ENCODE data around the gene LUZP2. TPM values are rescaled to one million over a fixed set of nuclear protein-coding genes. Genes with fewer than 3 reads are reported as not detected.

The LUZP2 gene
- total RNA-seq, 1 donor from 2014 or later, result 0.96 TPM

- no peak for DNase-seq
- no peaks in the 10 kb centered on the region for H3K36me3 Mint-ChIP-seq (ENCODE audit: unreplicated experiment)
- no peaks in the 10 kb centered on the region for H3K9me3 Mint-ChIP-seq (ENCODE audit: unreplicated experiment)
- H3K27ac Mint-ChIP-seq (ENCODE audit: unreplicated experiment), result no peak overlapping the region
- no peaks in the 10 kb centered on the region for H3K4me1 Mint-ChIP-seq (ENCODE audit: low read depth, unreplicated experiment)
- H3K27me3 Mint-ChIP-seq (ENCODE audit: unreplicated experiment), result no peaks in the 10 kb centered on the region
- no peak overlapping the region for H3K4me3 Mint-ChIP-seq (ENCODE audit: unreplicated experiment)
- no peak for TF ChIP-seq CTCF (IDR thresholded peaks at IDR 0.05; ENCODE audit: partially characterized antibody, unreplicated experiment)
Observed at GRCh38 chr11:24759742-24760141, 262.9 kb downstream of the LUZP2 start.

GRCh38 chr11:24760681-24761080 lies 263.8 kb downstream of the LUZP2 start:
- Mint-ChIP-seq H3K4me1 (ENCODE audit: low read depth, unreplicated experiment) (no peaks in the 10 kb centered on the region), H3K27me3 (ENCODE audit: unreplicated experiment) (no peaks in the 10 kb centered on the region), H3K4me3 (ENCODE audit: unreplicated experiment) (no peak overlapping the region), H3K27ac (ENCODE audit: unreplicated experiment) (no peak overlapping the region), H3K36me3 (ENCODE audit: unreplicated experiment) (no peaks in the 10 kb centered on the region), H3K9me3 (ENCODE audit: unreplicated experiment) (no peaks in the 10 kb centered on the region)
- TF ChIP-seq CTCF (IDR thresholded peaks at IDR 0.05; ENCODE audit: partially characterized antibody, unreplicated experiment), result no peak
- no peak for DNase-seq

GRCh38 chr11:24762076-24762475 lies 265.2 kb downstream of the LUZP2 start:
- Mint-ChIP-seq H3K36me3 (ENCODE audit: unreplicated experiment) (no peaks in the 10 kb centered on the region), H3K27ac (ENCODE audit: unreplicated experiment) (no peak overlapping the region), H3K4me1 (ENCODE audit: low read depth, unreplicated experiment) (no peaks in the 10 kb centered on the region), H3K27me3 (ENCODE audit: unreplicated experiment) (no peaks in the 10 kb centered on the region), H3K9me3 (ENCODE audit: unreplicated experiment) (no peaks in the 10 kb centered on the region), H3K4me3 (ENCODE audit: unreplicated experiment) (no peak overlapping the region)
- no peak for TF ChIP-seq CTCF (IDR thresholded peaks at IDR 0.05; ENCODE audit: partially characterized antibody, unreplicated experiment)
- no peak for DNase-seq

- Mint-ChIP-seq H3K27me3 (ENCODE audit: unreplicated experiment) (peaks cover 1% of the 10 kb centered on the region), H3K4me1 (ENCODE audit: low read depth, unreplicated experiment) (no peaks in the 10 kb centered on the region), H3K4me3 (ENCODE audit: unreplicated experiment) (no peak overlapping the region), H3K27ac (ENCODE audit: unreplicated experiment) (no peak overlapping the region), H3K9me3 (ENCODE audit: unreplicated experiment) (no peaks in the 10 kb centered on the region), H3K36me3 (ENCODE audit: unreplicated experiment) (no peaks in the 10 kb centered on the region)
- TF ChIP-seq CTCF (IDR thresholded peaks at IDR 0.05; ENCODE audit: partially characterized antibody, unreplicated experiment), result no peak
- no peak for DNase-seq
Observed at GRCh38 chr11:24767411-24767810, 270.6 kb downstream of the LUZP2 start.

GRCh38 chr11:24773322-24773721 lies 276.5 kb downstream of the LUZP2 start:
- Mint-ChIP-seq H3K4me3 (ENCODE audit: unreplicated experiment) (no peak overlapping the region), H3K27me3 (ENCODE audit: unreplicated experiment) (no peaks in the 10 kb centered on the region), H3K9me3 (ENCODE audit: unreplicated experiment) (no peaks in the 10 kb centered on the region), H3K27ac (ENCODE audit: unreplicated experiment) (no peak overlapping the region), H3K36me3 (ENCODE audit: unreplicated experiment) (no peaks in the 10 kb centered on the region), H3K4me1 (ENCODE audit: low read depth, unreplicated experiment) (no peaks in the 10 kb centered on the region)
- no peak for TF ChIP-seq CTCF (IDR thresholded peaks at IDR 0.05; ENCODE audit: partially characterized antibody, unreplicated experiment)
- no peak for DNase-seq
